ENCODE measurements around the gene MAP2K4.

The MAP2K4 gene

GRCh38 chr17:12040478-12040877 is 19.8 kb downstream of the MAP2K4 start:
- no peak for DNase-seq

GRCh38 chr17:12041312-12041711 is 20.6 kb downstream of the MAP2K4 start:
- DNase-seq, result peak; percentile 29 to 35

GRCh38 chr17:12043702-12044101 is 23.0 kb downstream of the MAP2K4 start:
- no peak for DNase-seq

- no peak for DNase-seq
Measured at GRCh38 chr17:12046786-12047185, 26.1 kb downstream of the MAP2K4 start.

GRCh38 chr17:12047681-12048376 is 27.2 kb downstream of the MAP2K4 start:
- no peak for DNase-seq

- no peak for DNase-seq
Measured at GRCh38 chr17:12048843-12049473, 28.3 kb downstream of the MAP2K4 start.

- no peak for DNase-seq
Measured at GRCh38 chr17:12050646-12051225, 30.1 kb downstream of the MAP2K4 start.

GRCh38 chr17:12053552-12053951 is 32.9 kb downstream of the MAP2K4 start:
- DNase-seq, result no peak

- no peak for DNase-seq
Measured at GRCh38 chr17:12055889-12056288, 35.2 kb downstream of the MAP2K4 start.

GRCh38 chr17:12057520-12057919 is 36.8 kb downstream of the MAP2K4 start:
- no peak for DNase-seq

- DNase-seq, result no peak
Measured at GRCh38 chr17:12058535-12058934, 37.9 kb downstream of the MAP2K4 start.

GRCh38 chr17:12062249-12062648 is 41.6 kb downstream of the MAP2K4 start:
- no peak for DNase-seq

GRCh38 chr17:12064395-12064794 is 43.7 kb downstream of the MAP2K4 start:
- DNase-seq, result no peak

- no peak for DNase-seq
Measured at GRCh38 chr17:12067485-12067884, 46.8 kb downstream of the MAP2K4 start.

- no peak for DNase-seq
Measured at GRCh38 chr17:12068946-12069345, 48.3 kb downstream of the MAP2K4 start.

- no peak for DNase-seq
Measured at GRCh38 chr17:12070561-12070960, 49.9 kb downstream of the MAP2K4 start.

- no peak for DNase-seq
Measured at GRCh38 chr17:12074346-12074745, 53.7 kb downstream of the MAP2K4 start.

GRCh38 chr17:12077773-12078172 is 57.1 kb downstream of the MAP2K4 start:
- no peak for DNase-seq

- no peak for DNase-seq
Measured at GRCh38 chr17:12078791-12079190, 58.1 kb downstream of the MAP2K4 start.

GRCh38 chr17:12081720-12082119 is 61.0 kb downstream of the MAP2K4 start:
- DNase-seq, result no peak

- DNase-seq, result no peak
Measured at GRCh38 chr17:12085076-12085949, 64.6 kb downstream of the MAP2K4 start.

- DNase-seq, result no peak
Measured at GRCh38 chr17:12088035-12088434, 67.4 kb downstream of the MAP2K4 start.

GRCh38 chr17:12089809-12090384 is 69.2 kb downstream of the MAP2K4 start:
- DNase-seq, result peak; percentile 11 to 69

Data from SW 1271 (cell line).